SKM-1 treated with dmso at 0.1 percent for 144 hours (cell line): ENCODE results near the gene GULP1.
"Not testable (repeated sequence)": the region's sequence is repeated elsewhere in the genome, so short reads cannot be mapped to it uniquely, and the experiment has no call there.

ENCODE experiments used
- DNase-seq: peaks from one replicate; lab custom pipeline; 2025; ENCODE audit not compliant: unreplicated experiment; lab: John Stamatoyannopoulos, UW

Gene GULP1

GRCh38 chr2:188596054-188596453 is 304.4 kb downstream of the GULP1 start:
- DNase-seq: no peak

DNA sequence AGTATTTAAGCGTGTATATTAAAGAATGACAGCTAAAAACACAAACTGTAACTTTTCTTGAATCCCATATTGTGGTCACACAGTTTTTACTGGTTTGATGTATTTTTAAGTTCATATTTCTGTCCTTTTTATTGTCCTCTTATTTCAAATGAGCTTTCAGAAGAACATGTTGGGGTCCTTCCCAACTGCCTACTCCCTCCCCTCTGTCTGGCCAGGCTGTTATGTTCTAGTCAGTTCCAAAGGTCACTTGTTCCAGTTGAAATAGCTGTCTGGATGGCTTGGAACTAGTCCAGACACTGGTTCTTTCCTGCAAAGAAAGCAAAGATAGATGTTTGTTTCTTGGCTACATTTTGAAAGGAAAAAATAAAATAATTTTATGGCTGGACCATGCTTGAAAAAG is 306.9 kb downstream of the GULP1 start:
- DNase-seq: no peak

- no peak for DNase-seq
These were observed 307.5 kb downstream of the GULP1 start for GRCh38 chr2:188599140-188599539.

- no peak for DNase-seq
These were observed 309.0 kb downstream of the GULP1 start for GRCh38 chr2:188600536-188601210.

DNA sequence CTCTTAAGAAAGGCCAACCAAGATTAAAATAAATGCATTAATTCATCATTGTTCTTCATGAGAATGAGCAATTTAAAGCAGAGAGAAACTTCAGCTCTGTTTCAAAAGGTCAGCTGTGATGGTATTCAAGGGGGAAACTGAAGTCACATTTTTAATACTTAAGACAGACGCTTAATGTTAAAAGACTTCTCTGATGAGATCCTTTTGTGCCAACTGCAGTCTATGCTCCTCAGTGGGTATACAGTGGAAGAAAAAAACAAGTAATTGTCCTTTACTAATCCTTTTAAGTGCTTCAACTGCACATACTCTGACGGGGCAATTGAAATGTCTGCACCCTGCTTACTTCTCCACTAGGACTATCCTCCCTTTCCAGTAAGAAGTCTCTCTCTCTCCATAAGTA is 309.7 kb downstream of the GULP1 start:
- DNase-seq: no peak

DNA sequence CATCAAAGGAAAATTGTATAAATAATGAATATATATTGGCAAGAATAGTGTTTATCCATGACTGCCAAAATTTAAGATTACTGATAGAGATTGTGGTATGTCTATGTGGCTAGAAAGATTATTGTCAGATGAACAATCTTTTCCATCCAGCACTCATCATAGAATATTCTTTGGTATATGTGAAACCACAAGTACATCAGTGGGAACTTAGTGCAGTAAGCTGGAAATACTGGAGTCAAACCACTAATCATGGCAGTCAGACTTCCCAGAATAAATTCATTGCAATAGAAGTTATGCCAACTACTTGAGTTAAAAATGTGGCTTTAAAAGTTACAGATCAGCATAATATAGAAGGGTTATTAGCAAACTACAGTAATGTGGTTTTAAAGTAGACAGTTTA is 310.3 kb downstream of the GULP1 start:
- DNase-seq: no peak

- DNase-seq: no peak
These were observed 312.9 kb downstream of the GULP1 start for GRCh38 chr2:188604579-188604978.

GRCh38 chr2:188605609-188606584 is 314.2 kb downstream of the GULP1 start:
- not testable (repeated sequence) for DNase-seq

GRCh38 chr2:188606596-188606995 is 314.9 kb downstream of the GULP1 start:
- DNase-seq: not testable (repeated sequence)

DNA sequence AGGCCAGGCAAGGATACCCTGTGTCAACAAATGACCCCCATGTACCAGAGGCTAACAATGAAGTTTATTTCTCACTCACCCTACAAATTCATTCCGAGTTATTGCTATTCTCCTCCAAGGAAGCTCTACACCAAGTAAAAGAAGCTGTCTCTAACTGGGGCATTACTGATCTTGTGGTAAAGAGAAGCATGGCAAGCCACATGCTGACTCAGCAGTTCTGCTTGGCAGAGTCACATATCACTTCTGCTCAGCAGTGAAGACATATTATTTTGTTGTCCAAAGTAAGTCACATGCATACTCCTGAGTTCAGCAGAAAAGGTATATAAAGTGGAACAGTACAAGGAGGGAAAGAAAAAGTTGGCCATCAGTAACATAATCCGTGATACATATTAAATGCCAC is 315.8 kb downstream of the GULP1 start:
- no peak for DNase-seq

DNA sequence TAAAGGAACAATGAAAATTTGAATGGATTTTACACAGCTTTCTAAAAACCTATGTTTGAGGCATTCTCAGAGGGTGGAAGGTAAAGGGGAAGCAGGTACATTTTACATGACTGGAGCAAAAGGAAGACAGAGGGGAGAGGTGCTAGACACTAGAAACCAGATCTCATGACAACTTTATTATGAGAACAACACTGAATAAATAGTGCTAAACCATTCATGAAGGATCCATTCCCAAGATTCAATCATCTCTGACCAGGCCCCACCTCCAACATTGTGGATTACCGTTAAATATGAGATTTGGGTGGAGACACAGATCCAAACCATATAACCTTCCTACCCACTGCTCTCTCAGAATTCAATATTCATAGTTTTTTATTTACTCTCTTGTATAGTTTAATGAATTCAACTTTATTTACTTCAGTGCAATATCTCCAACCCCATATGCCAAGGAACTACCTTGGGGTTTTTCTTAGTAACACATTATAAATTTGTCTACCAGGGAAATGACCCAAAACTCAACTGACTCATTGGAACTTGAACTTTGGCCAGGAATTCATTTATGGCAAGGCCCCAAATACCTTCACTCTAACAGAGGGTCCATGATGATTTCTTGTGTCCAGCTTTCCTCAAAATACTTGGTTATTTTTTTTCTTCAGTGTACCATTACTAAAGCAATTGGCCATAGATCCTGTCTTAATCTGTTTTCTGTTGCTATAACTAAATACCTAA is 317.8 kb downstream of the GULP1 start:
- no peak for DNase-seq

- DNase-seq: no peak
These were observed 318.4 kb downstream of the GULP1 start for GRCh38 chr2:188610050-188610444.

- DNase-seq: no peak
These were observed 319.2 kb downstream of the GULP1 start for GRCh38 chr2:188610827-188611226.

DNA sequence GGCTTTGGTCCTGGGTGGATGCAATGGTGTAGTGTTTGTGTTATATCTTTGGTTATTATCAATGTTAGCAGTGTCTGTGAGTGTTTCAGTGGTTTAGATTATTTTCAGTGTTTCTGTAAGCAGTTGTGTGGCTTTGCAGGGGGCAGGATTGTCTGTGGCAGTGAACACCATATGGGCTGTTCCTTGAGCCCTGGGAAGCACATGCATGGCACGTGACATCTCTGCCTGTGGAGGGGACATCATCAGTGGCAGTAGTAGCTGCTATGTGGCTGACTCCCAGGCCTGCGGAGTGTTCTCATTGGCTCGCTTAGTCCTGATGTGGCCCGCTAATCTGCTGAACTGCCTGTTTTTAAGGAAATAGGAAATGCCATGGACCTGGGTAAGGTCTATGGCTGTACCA is 327.5 kb downstream of the GULP1 start:
- no peak for DNase-seq

DNA sequence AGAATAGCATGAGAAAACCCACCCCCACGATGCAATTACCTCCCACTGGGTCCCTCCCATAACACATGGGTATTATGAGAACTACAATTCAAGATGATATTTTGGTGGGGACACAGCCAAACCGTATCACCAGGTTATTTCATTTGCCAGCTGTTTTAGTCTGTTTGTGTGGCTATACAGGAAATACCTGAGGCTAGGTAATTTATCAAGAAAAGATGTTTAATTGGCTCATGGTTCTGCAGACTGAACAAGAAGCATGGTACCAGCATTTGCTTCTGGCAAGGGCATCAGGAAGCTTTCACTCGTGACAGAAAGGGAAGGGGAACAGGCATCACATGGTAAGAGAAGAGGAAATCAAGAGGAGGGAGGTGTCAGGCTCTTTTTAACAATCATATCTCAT is 329.2 kb downstream of the GULP1 start:
- DNase-seq: no peak

DNA sequence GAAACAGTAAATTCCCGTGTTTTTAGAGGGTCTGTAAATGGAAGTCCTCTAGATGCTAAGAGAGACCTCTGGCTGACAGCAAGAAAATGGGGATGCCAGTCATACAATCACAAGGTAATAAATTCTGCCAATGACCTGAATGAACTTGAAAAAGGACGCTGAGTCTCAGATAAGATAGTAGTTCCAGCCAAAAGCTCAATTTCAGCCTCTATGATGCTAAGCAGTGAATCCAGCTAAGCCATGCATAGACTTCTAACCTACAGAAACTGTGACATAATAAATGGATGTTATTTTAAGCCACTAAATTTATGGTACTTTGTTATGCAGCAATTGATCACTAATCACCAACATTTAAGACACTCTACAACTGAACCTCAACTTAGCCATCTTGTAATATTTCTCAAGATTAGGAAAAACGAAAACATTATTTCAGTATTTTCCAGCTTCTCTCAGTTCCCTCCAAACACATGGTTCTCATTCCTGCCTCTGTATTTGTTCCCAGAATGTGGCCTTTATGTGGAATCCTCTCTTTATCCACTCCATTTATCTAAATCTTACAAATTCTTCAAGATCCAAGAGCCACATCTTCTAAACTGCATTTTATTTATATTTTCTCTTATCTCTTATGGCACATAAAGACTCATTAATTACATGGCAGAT is 331.1 kb downstream of the GULP1 start:
- no peak for DNase-seq

DNA sequence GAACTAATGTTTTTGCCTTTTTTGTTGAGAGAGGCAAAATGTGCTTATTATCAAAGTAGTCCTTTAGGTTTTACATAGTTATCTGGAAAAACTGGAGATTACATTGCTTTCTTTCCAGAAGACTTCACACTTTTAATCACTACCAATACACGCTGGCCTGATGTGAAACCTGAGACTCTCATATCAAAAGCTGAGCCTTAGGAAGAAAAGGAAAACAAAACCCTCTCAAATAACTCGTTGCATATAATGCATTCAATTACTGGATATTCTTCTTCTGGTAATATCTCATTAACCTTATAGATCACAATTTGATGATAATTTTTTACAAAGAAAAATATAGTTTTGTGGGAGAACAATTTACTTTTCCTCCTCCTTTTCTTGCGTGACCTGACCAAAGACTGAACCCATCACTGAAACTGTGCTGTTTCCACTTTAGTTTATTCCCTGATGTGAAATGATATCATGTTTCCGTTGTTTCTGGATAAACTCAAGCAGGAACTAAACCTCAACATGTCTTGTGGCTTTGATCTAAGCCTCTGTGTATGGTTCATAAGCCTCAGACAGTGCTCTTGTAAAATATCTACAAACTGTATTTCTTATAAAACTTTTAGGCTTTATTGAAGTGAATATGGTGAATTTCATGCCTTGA is 332.4 kb downstream of the GULP1 start:
- DNase-seq: no peak

DNA sequence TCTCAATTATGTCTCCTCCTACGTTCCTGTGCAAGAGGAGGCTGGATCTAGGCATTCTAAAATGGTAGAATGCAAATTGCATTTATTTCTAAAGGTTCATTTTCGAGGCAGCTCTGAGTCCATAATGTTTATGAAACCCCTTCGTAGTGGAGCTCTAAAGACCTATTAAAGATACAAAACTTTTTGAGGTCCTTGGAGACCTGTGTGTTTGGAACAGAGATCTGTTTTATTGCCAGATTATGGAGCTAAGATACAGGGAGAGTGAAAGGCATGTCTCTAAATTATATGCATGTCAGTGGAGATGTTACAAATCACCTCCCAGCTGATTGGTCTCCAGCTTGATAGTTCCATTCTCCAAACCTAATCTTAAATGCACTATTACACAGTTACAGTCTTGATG is 335.8 kb downstream of the GULP1 start:
- no peak for DNase-seq

- no peak for DNase-seq
These were observed 337.5 kb downstream of the GULP1 start for GRCh38 chr2:188628989-188629752.
